CD14-positive monocyte (primary cell): Measurements from ENCODE around the gene PUS1. TPM values are rescaled to one million over a fixed set of nuclear protein-coding genes. Genes with fewer than 3 reads are reported as not detected.

Experiments
- DNase-seq, 3 donors: peaks; one replicate each; pipeline ENCODE4 v3.0.0-alpha.2; 2011 to 2022
- H2AFZ ChIP-seq: 2 replicates; pipeline ENCODE4 v1.6.0; 2012; ENCODE audit warnings: mild to moderate bottlenecking, low read depth, low read length, inconsistent platforms; ENCODE audit not compliant: insufficient read depth, poor library complexity, severe bottlenecking
- H3K27ac ChIP-seq, 2 donors: 1 replicate in 1 of 2; 2 replicates in 1 of 2; pipeline ENCODE4 v1.5.1; 2012 to 2013; ENCODE audit warnings: low read length in 2 of 2, control low read depth in 1 of 2, inconsistent platforms in 1 of 2, low read depth in 1 of 2, mild to moderate bottlenecking in 1 of 2
- H3K27me3 ChIP-seq, 2 donors: one replicate each; pipeline versions ENCODE4 v1.6.0 to v1.6.1; 2011 to 2013; ENCODE audit warnings: low read length in 2 of 2; ENCODE audit not compliant: control insufficient read depth in 2 of 2, insufficient read depth in 2 of 2
- H3K36me3 ChIP-seq, 2 donors: replicated peaks in 1 of 2; 1 replicate in 1 of 2; 2 replicates in 1 of 2; pipeline versions ENCODE4 v1.5.1 to v1.6.1; 2012 to 2013; ENCODE audit warnings: low read length in 2 of 2, control low read depth in 1 of 2, inconsistent platforms in 1 of 2, mild to moderate bottlenecking in 1 of 2; ENCODE audit not compliant: insufficient read depth in 2 of 2, control insufficient read depth in 1 of 2
- H3K4me1 ChIP-seq, 2 donors: 1 replicate in 1 of 2; 2 replicates in 1 of 2; pipeline versions ENCODE4 v1.5.1 to v1.6.1; 2012 to 2013; ENCODE audit warnings: low read length in 2 of 2, control low read depth in 1 of 2, inconsistent platforms in 1 of 2, mild to moderate bottlenecking in 1 of 2, moderate library complexity in 1 of 2; ENCODE audit not compliant: insufficient read depth in 2 of 2, control insufficient read depth in 1 of 2
- H3K4me2 ChIP-seq: replicated peaks from 2 replicates; pipeline ENCODE3; 2012; ENCODE audit warnings: low read length, moderate library complexity, mild to moderate bottlenecking; ENCODE audit not compliant: poor library complexity, severe bottlenecking; ENCODE audit errors: extremely low read depth
- H3K4me3 ChIP-seq, 3 experiments: fragments of 200-600 bp in 1 of 3; sonication (generic) in 1 of 3; replicated peaks in 1 of 3; 1 replicate in 2 of 3; 2 replicates in 1 of 3; pipeline ENCODE4 v1.5.1; 2011 to 2013; ENCODE audit warnings: low read length in 3 of 3, mild to moderate bottlenecking in 3 of 3, control low read depth in 2 of 3, low read depth in 2 of 3, inconsistent platforms in 1 of 3, moderate library complexity in 1 of 3
- H3K79me2 ChIP-seq: 2 replicates; pipeline ENCODE4 v1.6.0; 2012; ENCODE audit warnings: mild to moderate bottlenecking, control low read depth, inconsistent platforms, low read length, moderate library complexity; ENCODE audit not compliant: insufficient read depth
- H3K9ac ChIP-seq: 2 replicates; pipeline ENCODE4 v1.6.0; 2017; ENCODE audit warnings: low read length, mild to moderate bottlenecking; ENCODE audit not compliant: insufficient read depth, poor library complexity, severe bottlenecking
- H3K9me3 ChIP-seq, 2 donors: replicated peaks in 1 of 2; 1 replicate in 1 of 2; 2 replicates in 1 of 2; pipeline versions ENCODE4 v1.5.1 to v1.6.1; 2012 to 2013; ENCODE audit warnings: low read length in 2 of 2, control low read depth in 1 of 2; ENCODE audit not compliant: control insufficient read depth in 1 of 2, insufficient read depth in 1 of 2
- H4K20me1 ChIP-seq: 2 replicates; pipeline ENCODE4 v1.6.0; 2012; ENCODE audit warnings: mild to moderate bottlenecking, low read length, control low read depth, moderate library complexity; ENCODE audit not compliant: insufficient read depth
- H3K27ac Mint-ChIP-seq, 7 donors: one replicate each; pipeline ENCODE4 v1.8.0; 2020; ENCODE audit warnings: mild to moderate bottlenecking in 7 of 7, mixed read lengths in 7 of 7, moderate library complexity in 6 of 7, inconsistent platforms in 2 of 7
- H3K27me3 Mint-ChIP-seq, 3 donors: one replicate each; pipeline ENCODE4 v1.8.0; 2021 to 2022; ENCODE audit warnings: low read depth in 3 of 3, mild to moderate bottlenecking in 3 of 3, mixed read lengths in 3 of 3, moderate library complexity in 3 of 3, inconsistent platforms in 1 of 3
- H3K36me3 Mint-ChIP-seq, 2 donors: one replicate each; pipeline ENCODE4 v1.8.0; 2020; ENCODE audit warnings: mixed read lengths in 2 of 2, inconsistent platforms in 1 of 2, mild to moderate bottlenecking in 1 of 2
- H3K4me1 Mint-ChIP-seq: one replicate; pipeline ENCODE4 v1.8.0; 2020; ENCODE audit warnings: mild to moderate bottlenecking, mixed read lengths
- H3K4me3 Mint-ChIP-seq, 2 donors: one replicate each; pipeline ENCODE4 v1.8.0; 2020; ENCODE audit warnings: mild to moderate bottlenecking in 2 of 2, mixed read lengths in 2 of 2, moderate library complexity in 1 of 2
- H3K9me3 Mint-ChIP-seq, 7 donors: one replicate each; pipeline ENCODE4 v1.8.0; 2020 to 2022; ENCODE audit warnings: mixed read lengths in 7 of 7, mild to moderate bottlenecking in 6 of 7, moderate library complexity in 6 of 7, inconsistent platforms in 2 of 7
- WGBS: methylation state at CpG from one replicate; pipeline ENCODE4 v1.1.5; 2013; ENCODE audit warnings: missing lambda C conversion rate; ENCODE audit not compliant: insufficient coverage; 5-methylcytosine and 5-hydroxymethylcytosine counted together
- intact Hi-C, 2 donors: fragments of 100-400 bp; cut with micrococcal nuclease; formaldehyde crosslinking; loops; one replicate each; pipeline versions ENCODE4 v1.15.0 to v1.15.1; 2023
- polyA plus RNA-seq, 3 donors: library from polyadenylated mRNA; depleted of rRNA in 1 of 3; unstranded in 2 of 3; stranded (reverse) in 1 of 3; fragments of 300-500 nt in 2 of 3; fragments of >200 nt in 1 of 3; fragmentation: Illumina TruSeq in 2 of 3; gene quantifications; 1 replicate in 2 of 3; 2 replicates in 1 of 3; pipeline ENCODE4 v1.2.3, GENCODE V29; 2012 to 2021
- TF ChIP-seq, protein P1 (sequence below): fragments of 200-600 bp; IDR thresholded peaks from one replicate; pipeline ENCODE4 v1.8.0; 2022; ENCODE audit warnings: antibody characterized with exemption, mild to moderate bottlenecking

The PUS1 gene
- polyA plus RNA-seq, 3 donors = 5.1 to 30.9 (median 6.9) TPM

DNA sequence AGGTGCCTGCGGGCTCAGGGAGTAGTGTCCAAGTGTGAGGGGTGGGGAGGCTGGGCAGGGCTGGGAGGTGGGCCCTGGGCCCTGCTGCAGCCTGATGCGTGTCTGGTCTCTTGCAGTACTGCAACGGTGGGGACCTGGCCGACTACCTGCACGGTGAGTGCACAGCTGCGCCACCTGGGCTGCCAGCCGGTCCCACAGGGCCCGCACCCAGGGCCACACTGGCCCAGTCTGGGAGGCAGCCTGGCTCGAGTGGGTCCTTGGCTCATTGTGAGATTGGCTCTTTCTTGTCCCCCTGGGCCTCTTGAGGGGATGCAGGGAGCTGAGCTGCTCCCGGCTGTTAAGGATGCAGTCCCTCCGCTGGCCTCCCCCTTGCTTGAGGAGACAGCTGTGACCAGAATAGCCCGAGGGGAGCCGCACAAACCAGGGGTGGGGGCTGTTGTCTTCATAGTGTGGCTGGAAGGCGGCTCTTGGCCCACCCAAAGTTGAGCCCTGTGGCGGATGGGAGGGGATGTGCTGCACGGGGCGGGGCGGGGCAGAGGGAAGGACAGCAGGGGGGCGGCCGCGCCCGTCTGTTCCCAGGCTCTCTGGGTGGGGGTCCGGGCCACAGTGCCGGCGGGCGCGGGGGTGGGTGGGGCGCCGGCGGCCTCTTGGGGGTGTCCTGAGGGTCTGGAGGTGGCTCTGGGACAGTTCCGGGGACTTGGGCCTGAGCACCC, 21.5 kb upstream of the PUS1 start:
- Mint-ChIP-seq H3K4me3 (no peak overlapping the region), H3K27me3 (peaks cover 0 to 4% (median 2%) of the 10 kb centered on the region in 3 donors), H3K27ac (no peak overlapping the region), H3K9me3 (no peaks in the 10 kb centered on the region), H3K4me1 (no peaks in the 10 kb centered on the region), H3K36me3 (peaks cover 35 to 74% of the 10 kb centered on the region in 2 donors)
- 98% methylated on average over 26 of the region's 31 CpGs for WGBS
- H3K4me3 ChIP-seq = no peak overlapping the region
- intact Hi-C loops = no loop called here
- H4K20me1 ChIP-seq = peaks cover 98% of the 10 kb centered on the region
- no peak overlapping the region for H3K9ac ChIP-seq
- H3K27me3 ChIP-seq = no peaks in the 10 kb centered on the region
- H3K36me3 ChIP-seq = peaks cover 49 to 88% of the 10 kb centered on the region in 2 donors
- TF ChIP-seq, protein P1, sequence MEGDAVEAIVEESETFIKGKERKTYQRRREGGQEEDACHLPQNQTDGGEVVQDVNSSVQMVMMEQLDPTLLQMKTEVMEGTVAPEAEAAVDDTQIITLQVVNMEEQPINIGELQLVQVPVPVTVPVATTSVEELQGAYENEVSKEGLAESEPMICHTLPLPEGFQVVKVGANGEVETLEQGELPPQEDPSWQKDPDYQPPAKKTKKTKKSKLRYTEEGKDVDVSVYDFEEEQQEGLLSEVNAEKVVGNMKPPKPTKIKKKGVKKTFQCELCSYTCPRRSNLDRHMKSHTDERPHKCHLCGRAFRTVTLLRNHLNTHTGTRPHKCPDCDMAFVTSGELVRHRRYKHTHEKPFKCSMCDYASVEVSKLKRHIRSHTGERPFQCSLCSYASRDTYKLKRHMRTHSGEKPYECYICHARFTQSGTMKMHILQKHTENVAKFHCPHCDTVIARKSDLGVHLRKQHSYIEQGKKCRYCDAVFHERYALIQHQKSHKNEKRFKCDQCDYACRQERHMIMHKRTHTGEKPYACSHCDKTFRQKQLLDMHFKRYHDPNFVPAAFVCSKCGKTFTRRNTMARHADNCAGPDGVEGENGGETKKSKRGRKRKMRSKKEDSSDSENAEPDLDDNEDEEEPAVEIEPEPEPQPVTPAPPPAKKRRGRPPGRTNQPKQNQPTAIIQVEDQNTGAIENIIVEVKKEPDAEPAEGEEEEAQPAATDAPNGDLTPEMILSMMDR = no peak
- no peak overlapping the region for H3K4me2 ChIP-seq
- H3K9me3 ChIP-seq = no peaks in the 10 kb centered on the region
- DNase-seq = no peak
- H3K4me1 ChIP-seq = no peaks in the 10 kb centered on the region
- no peak overlapping the region for H2AFZ ChIP-seq
- peaks cover 28% of the 10 kb centered on the region for H3K79me2 ChIP-seq
- no peak overlapping the region for H3K27ac ChIP-seq

DNA sequence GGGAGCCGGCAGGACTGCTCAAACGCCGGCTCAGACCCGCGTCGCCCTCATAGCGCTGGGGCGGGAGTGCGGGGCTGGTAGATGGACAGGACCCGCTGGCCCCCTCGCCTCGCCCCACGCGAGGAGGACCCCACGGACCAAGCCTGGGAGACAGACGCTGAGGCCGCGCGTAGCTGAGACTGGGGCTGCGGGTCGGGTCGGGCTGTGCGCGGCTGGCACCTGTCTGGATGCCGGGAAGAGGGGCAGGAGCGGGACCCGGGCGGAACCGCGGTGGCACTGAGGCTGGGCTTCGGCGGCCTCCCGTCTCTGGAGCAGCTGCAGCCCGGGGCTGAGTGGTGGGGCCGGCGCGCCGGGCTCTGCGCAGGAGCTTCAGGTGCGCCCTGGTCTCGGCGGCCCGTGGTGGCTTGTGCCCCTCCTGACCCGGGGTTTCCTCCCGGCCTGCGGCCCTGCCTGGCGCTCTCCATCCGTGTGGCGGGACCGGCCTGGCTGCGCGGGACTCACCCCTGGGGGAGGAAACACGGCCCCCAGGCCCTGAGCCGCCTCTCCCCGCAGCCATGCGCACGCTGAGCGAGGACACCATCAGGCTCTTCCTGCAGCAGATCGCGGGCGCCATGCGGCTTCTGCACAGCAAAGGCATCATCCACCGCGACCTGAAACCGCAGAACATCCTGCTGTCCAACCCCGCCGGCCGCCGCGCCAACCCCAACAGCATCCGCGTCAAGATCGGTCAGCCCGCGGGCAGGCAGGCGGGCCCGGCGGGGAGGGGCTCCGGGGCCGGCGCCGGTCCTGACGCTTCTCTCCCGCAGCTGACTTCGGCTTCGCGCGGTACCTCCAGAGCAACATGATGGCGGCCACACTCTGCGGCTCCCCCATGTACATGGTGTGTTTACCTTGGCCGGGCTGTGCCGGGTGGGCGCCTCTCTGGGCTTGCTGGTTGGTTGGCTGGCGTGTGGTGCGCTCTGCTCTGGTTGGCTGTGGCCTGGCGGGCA, 20.7 kb upstream of the PUS1 start:
- TF ChIP-seq, protein P1 = no peak
- H3K36me3 Mint-ChIP-seq = peaks cover 43 to 79% of the 10 kb centered on the region in 2 donors
- H3K36me3 ChIP-seq = peaks cover 55 to 90% of the 10 kb centered on the region in 2 donors
- H3K27ac Mint-ChIP-seq = no peak overlapping the region
- no peak for DNase-seq
- peaks cover 98% of the 10 kb centered on the region for H4K20me1 ChIP-seq
- H3K4me3 Mint-ChIP-seq = no peak overlapping the region
- H3K79me2 ChIP-seq = peaks cover 19% of the 10 kb centered on the region
- H3K9ac ChIP-seq = no peak overlapping the region
- H3K27me3 ChIP-seq = no peaks in the 10 kb centered on the region
- H2AFZ ChIP-seq = no peak overlapping the region
- WGBS = 98% methylated on average over 84 of the region's 96 CpGs
- no peak overlapping the region for H3K27ac ChIP-seq
- no peak overlapping the region for H3K4me2 ChIP-seq
- H3K4me1 ChIP-seq = no peaks in the 10 kb centered on the region
- no peaks in the 10 kb centered on the region for H3K4me1 Mint-ChIP-seq
- peaks cover 0 to 4% (median 2%) of the 10 kb centered on the region in 3 donors for H3K27me3 Mint-ChIP-seq
- intact Hi-C loops = no loop called here
- H3K4me3 ChIP-seq = no peak overlapping the region
- H3K9me3 ChIP-seq = no peaks in the 10 kb centered on the region
- no peaks in the 10 kb centered on the region for H3K9me3 Mint-ChIP-seq
